Suprapubic skin (tissue), 4 donors: Measurements from ENCODE around the gene SLC43A3. TPM values are rescaled to one million over a fixed set of nuclear protein-coding genes. Genes with fewer than 3 reads are reported as not detected.

ENCODE experiments used
- DNase-seq, 2 donors: peaks; one replicate each; pipeline ENCODE4 v3.0.0-alpha.2; 2019; ENCODE audit warnings: low spot score in 2 of 2
- H3K27ac ChIP-seq: fragments of 200-600 bp; sonication (generic); one replicate; pipeline ENCODE4 v1.5.1; 2019
- H3K27me3 ChIP-seq: fragments of 200-600 bp; sonication (generic); one replicate; pipeline ENCODE4 v1.5.1; 2019
- H3K36me3 ChIP-seq: fragments of 200-600 bp; sonication (generic); one replicate; pipeline ENCODE4 v1.5.1; 2019
- H3K4me1 ChIP-seq: fragments of 200-600 bp; sonication (generic); one replicate; pipeline ENCODE4 v1.5.1; 2019
- H3K4me3 ChIP-seq: fragments of 200-600 bp; sonication (generic); one replicate; pipeline ENCODE4 v1.5.1; 2019; ENCODE audit warnings: mild to moderate bottlenecking
- H3K9me3 ChIP-seq: fragments of 200-600 bp; sonication (generic); one replicate; pipeline ENCODE4 v1.5.1; 2019
- CTCF ChIP-seq, 2 donors: fragments of 200-600 bp in 1 of 2; fragments of 450-650 bp in 1 of 2; sonication (generic) in 1 of 2; IDR thresholded peaks; one replicate each; pipeline ENCODE4 v1.5.1; 2016 to 2019; ENCODE audit warnings: antibody characterized with exemption in 2 of 2, mild to moderate bottlenecking in 1 of 2, moderate library complexity in 1 of 2
- EP300 ChIP-seq: sonication (generic); formaldehyde crosslinking; IDR thresholded peaks from one replicate; pipeline ENCODE4 v1.6.1; 2017; ENCODE audit warnings: antibody characterized with exemption
- POLR2A ChIP-seq, 2 donors: fragments of 450-650 bp; IDR thresholded peaks; one replicate each; pipeline ENCODE4 v1.6.1; 2017; ENCODE audit warnings: antibody characterized with exemption in 2 of 2, mild to moderate bottlenecking in 2 of 2, moderate library complexity in 2 of 2
- POLR2AphosphoS5 ChIP-seq, 3 donors: sonication (generic); formaldehyde crosslinking; IDR thresholded peaks; one replicate each; pipeline ENCODE4 v1.6.1; 2017; ENCODE audit warnings: antibody characterized with exemption in 3 of 3
- WGBS: methylation state at CpG from one replicate; pipeline ENCODE4 v1.1.5; 2018; 5-methylcytosine and 5-hydroxymethylcytosine counted together
- total RNA-seq, 4 donors: library from RNA; depleted of rRNA; stranded (reverse); fragments of >200 nt; gene quantifications; one replicate each; pipeline ENCODE4 v1.1.0, GENCODE V29; 2016

Gene SLC43A3
- total RNA-seq, 4 donors from 2014 or later = 44.5 to 70.4 (median 60.0) TPM

- no peak for TF ChIP-seq POLR2A (IDR thresholded peaks at IDR 0.05)
- H3K36me3 ChIP-seq = no peaks in the 10 kb centered on the region
- H3K4me3 ChIP-seq = no peak overlapping the region
- H3K4me1 ChIP-seq = no peaks in the 10 kb centered on the region
- H3K27me3 ChIP-seq = no peaks in the 10 kb centered on the region
- H3K27ac ChIP-seq = no peak overlapping the region
- no peaks in the 10 kb centered on the region for H3K9me3 ChIP-seq
- DNase-seq = no peak
- 83% methylated on average over 23 of the region's 23 CpGs for WGBS
These were observed 40.7 kb upstream of the SLC43A3 start for GRCh38 chr11:57467508-57468157.

- DNase-seq = no peak
- 55% methylated on average over 4 of the region's 4 CpGs for WGBS
- H3K4me1 ChIP-seq = no peaks in the 10 kb centered on the region
- H3K27me3 ChIP-seq = no peaks in the 10 kb centered on the region
- H3K36me3 ChIP-seq = no peaks in the 10 kb centered on the region
- H3K4me3 ChIP-seq = no peak overlapping the region
- TF ChIP-seq POLR2AphosphoS5 (IDR thresholded peaks at IDR 0.05) (no peak), EP300 (no peak), POLR2A (IDR thresholded peaks at IDR 0.05) (no peak), CTCF (IDR thresholded peaks at IDR 0.05) (no peak)
- H3K9me3 ChIP-seq = no peaks in the 10 kb centered on the region
- H3K27ac ChIP-seq = no peak overlapping the region
These were observed 39.8 kb upstream of the SLC43A3 start for GRCh38 chr11:57466680-57467079.

GRCh38 chr11:57464539-57465181 is 37.7 kb upstream of the SLC43A3 start:
- TF ChIP-seq CTCF (IDR thresholded peaks at IDR 0.05) = no peak
- no peak for TF ChIP-seq EP300
- H3K36me3 ChIP-seq = no peaks in the 10 kb centered on the region
- WGBS = 78% methylated on average over 25 of the region's 30 CpGs
- peaks cover 19% of the 10 kb centered on the region for H3K4me1 ChIP-seq
- H3K9me3 ChIP-seq = no peaks in the 10 kb centered on the region
- DNase-seq = no peak
- peaks cover 9% of the 10 kb centered on the region for H3K27me3 ChIP-seq
- no peak overlapping the region for H3K27ac ChIP-seq
- H3K4me3 ChIP-seq = no peak overlapping the region

- Histone ChIP-seq H3K36me3 (no peaks in the 10 kb centered on the region), H3K27me3 (peaks cover 16% of the 10 kb centered on the region), H3K4me3 (no peak overlapping the region), H3K9me3 (no peaks in the 10 kb centered on the region), H3K4me1 (peaks cover 26% of the 10 kb centered on the region), H3K27ac (no peak overlapping the region)
- TF ChIP-seq CTCF (IDR thresholded peaks at IDR 0.05) (no peak), EP300 (no peak), POLR2AphosphoS5 (IDR thresholded peaks at IDR 0.05) (no peak), POLR2A (IDR thresholded peaks at IDR 0.05) (no peak)
- no peak for DNase-seq
- WGBS = 67% methylated on average over 14 of the region's 14 CpGs
These were observed 37.0 kb upstream of the SLC43A3 start for GRCh38 chr11:57463671-57464538.

- 90% methylated on average over 3 of the region's 3 CpGs for WGBS
- TF ChIP-seq EP300 (no peak), CTCF (IDR thresholded peaks at IDR 0.05) (no peak), POLR2AphosphoS5 (IDR thresholded peaks at IDR 0.05) (no peak), POLR2A (IDR thresholded peaks at IDR 0.05) (no peak)
- Histone ChIP-seq H3K9me3 (no peaks in the 10 kb centered on the region), H3K4me1 (peaks cover 39% of the 10 kb centered on the region), H3K27me3 (peaks cover 22% of the 10 kb centered on the region), H3K4me3 (no peak overlapping the region), H3K36me3 (no peaks in the 10 kb centered on the region), H3K27ac (no peak overlapping the region)
- DNase-seq = no peak
These were observed 35.7 kb upstream of the SLC43A3 start for GRCh38 chr11:57462597-57462996.
